PC-9 (cell line): ENCODE results near the gene PDHA1.

ENCODE experiments used
- EZH2 ChIP-seq: fragments of 200-600 bp; sonication (generic); IDR thresholded peaks from 2 replicates; pipeline ENCODE4 v1.8.0; 2017; ENCODE audit warnings: antibody characterized with exemption, low read depth
- TF ChIP-seq, protein P1 (sequence below): fragments of 200-600 bp; sonication (generic); conservative IDR thresholded peaks from 2 replicates; pipeline ENCODE4 v1.6.1; 2017; ENCODE audit warnings: mixed run types, antibody characterized with exemption, mild to moderate bottlenecking, moderate library complexity

DNA sequence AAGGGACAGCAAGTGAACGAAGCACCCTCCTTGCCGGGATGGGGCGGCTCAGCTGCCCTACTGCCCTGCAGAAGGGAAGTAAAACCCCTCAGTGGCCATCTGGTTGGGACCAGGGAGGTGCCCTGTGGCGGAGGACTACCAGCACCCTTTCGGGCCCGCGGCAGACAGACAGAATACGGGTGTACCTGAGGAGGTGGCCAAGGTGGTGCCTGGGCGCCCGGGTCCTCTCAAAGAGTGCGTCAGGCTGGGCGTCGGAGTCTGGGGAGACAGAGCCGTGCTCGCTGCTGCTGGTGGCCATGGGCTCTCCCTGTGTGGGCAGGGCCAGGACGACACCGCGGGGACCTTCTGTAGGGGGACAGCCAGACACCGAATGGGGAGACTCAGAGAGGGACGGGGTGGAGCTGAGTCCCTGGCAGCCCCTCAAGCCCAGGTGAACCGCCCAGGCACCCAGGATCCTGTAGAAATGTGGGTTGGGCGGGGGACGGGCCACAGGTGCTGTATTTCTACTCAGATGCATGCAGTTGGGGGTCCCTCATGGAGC, 29.7 kb downstream of the PDHA1 start:
- TF ChIP-seq, protein P1, sequence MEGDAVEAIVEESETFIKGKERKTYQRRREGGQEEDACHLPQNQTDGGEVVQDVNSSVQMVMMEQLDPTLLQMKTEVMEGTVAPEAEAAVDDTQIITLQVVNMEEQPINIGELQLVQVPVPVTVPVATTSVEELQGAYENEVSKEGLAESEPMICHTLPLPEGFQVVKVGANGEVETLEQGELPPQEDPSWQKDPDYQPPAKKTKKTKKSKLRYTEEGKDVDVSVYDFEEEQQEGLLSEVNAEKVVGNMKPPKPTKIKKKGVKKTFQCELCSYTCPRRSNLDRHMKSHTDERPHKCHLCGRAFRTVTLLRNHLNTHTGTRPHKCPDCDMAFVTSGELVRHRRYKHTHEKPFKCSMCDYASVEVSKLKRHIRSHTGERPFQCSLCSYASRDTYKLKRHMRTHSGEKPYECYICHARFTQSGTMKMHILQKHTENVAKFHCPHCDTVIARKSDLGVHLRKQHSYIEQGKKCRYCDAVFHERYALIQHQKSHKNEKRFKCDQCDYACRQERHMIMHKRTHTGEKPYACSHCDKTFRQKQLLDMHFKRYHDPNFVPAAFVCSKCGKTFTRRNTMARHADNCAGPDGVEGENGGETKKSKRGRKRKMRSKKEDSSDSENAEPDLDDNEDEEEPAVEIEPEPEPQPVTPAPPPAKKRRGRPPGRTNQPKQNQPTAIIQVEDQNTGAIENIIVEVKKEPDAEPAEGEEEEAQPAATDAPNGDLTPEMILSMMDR = no peak
- TF ChIP-seq EZH2 = no peak
